ENCODE measurements around the gene PDYN.

Gene PDYN

DNA sequence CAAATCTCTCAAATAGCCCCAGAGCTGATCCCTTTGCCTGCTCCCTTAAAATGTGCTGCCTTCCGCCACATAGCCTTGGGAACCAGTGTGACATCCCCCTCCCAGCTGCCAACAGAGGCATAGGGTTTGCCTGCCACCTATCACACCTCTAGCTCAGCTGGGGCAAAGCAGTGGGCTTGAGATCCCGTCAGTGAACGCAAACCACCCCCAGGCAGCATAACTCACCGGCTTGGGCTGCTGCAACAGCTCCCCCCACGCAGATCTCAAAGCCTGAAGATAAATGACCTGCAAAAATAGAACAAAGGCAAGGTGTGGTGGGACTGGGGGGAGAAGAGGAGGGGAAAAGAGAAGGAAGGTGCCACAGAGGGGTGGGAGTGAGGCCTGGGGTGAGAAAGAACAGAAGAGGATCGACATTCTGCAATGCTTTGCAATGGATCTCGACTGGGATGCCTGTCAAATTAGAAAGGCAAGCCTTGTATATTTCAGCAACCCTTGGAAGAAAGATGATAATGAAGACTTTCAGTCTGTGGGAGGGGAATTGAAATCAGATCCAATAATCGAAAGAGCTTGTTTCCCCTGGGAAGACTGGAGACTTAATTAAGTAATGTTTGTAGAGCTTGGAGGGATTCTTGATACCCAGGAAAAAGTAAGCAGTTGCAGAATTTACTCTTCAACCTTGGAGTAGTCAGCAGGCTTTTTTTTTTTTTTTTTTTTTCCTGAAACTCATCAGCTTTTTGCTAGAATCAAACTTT lies 1.3 kb downstream of the PDYN start:
- DNase-seq = no peak
- no peaks in the 10 kb centered on the region for H3K4me1 ChIP-seq (ENCODE audit: control insufficient read depth, low read depth, low read length)
- no peak overlapping the region for H3K23ac ChIP-seq (ENCODE audit: low read length)
- H2BK120ac ChIP-seq (ENCODE audit: low read depth, low read length) = no peak overlapping the region
- H4K5ac ChIP-seq (ENCODE audit: low read length) = no peak overlapping the region
- no peak overlapping the region for H3K9ac ChIP-seq (ENCODE audit: low read length)
- no peak overlapping the region for H4K8ac ChIP-seq (ENCODE audit: low read depth, low read length)
- H3K27me3 ChIP-seq (ENCODE audit: insufficient read depth, low read length, poor library complexity) = no peaks in the 10 kb centered on the region
- no peak overlapping the region for H3K4me3 ChIP-seq (ENCODE audit: low read length)
- no peaks in the 10 kb centered on the region for H3K79me2 ChIP-seq (ENCODE audit: control insufficient read depth, insufficient read depth, low read length)
- H3K36me3 ChIP-seq (ENCODE audit: control insufficient read depth, insufficient read depth, low read length) = no peaks in the 10 kb centered on the region
- WGBS (ENCODE audit: extremely low coverage, insufficient coverage, low lambda C conversion rate) = no CpG with 5 or more reads among the region's 8 CpGs
- no peak overlapping the region for H3K27ac ChIP-seq (ENCODE audit: low read depth, low read length)
- no peak overlapping the region for H3K4ac ChIP-seq (ENCODE audit: low read depth, low read length)
- H2BK15ac ChIP-seq (replicated peaks; ENCODE audit: low read depth) = no peak overlapping the region
- no peak overlapping the region for H2AK5ac ChIP-seq (ENCODE audit: low read length)
- H3K18ac ChIP-seq (ENCODE audit: low read length) = no peak overlapping the region
- H3K56ac ChIP-seq (ENCODE audit: low read length) = no peak overlapping the region
- no peak overlapping the region for H3K4me2 ChIP-seq (ENCODE audit: low read length)
- H3K79me1 ChIP-seq (ENCODE audit: low read length) = no peaks in the 10 kb centered on the region
- no peak overlapping the region for H2BK5ac ChIP-seq (ENCODE audit: low read length)

- H3K27me3 ChIP-seq (ENCODE audit: insufficient read depth, low read length, poor library complexity) = no peaks in the 10 kb centered on the region
- no peak overlapping the region for H3K56ac ChIP-seq (ENCODE audit: low read length)
- no peak overlapping the region for H4K8ac ChIP-seq (ENCODE audit: low read depth, low read length)
- no peak for DNase-seq
- no peak overlapping the region for H3K27ac ChIP-seq (ENCODE audit: low read depth, low read length)
- no peaks in the 10 kb centered on the region for H3K79me2 ChIP-seq (ENCODE audit: control insufficient read depth, insufficient read depth, low read length)
- H3K9ac ChIP-seq (ENCODE audit: low read length) = no peak overlapping the region
- H4K5ac ChIP-seq (ENCODE audit: low read length) = no peak overlapping the region
- no peak overlapping the region for H2BK15ac ChIP-seq (replicated peaks; ENCODE audit: low read depth)
- H3K4ac ChIP-seq (ENCODE audit: low read depth, low read length) = no peak overlapping the region
- H3K4me2 ChIP-seq (ENCODE audit: low read length) = no peak overlapping the region
- no peaks in the 10 kb centered on the region for H3K36me3 ChIP-seq (ENCODE audit: control insufficient read depth, insufficient read depth, low read length)
- no peak overlapping the region for H3K18ac ChIP-seq (ENCODE audit: low read length)
- no peaks in the 10 kb centered on the region for H3K4me1 ChIP-seq (ENCODE audit: control insufficient read depth, low read depth, low read length)
- no peaks in the 10 kb centered on the region for H3K79me1 ChIP-seq (ENCODE audit: low read length)
- H2AK5ac ChIP-seq (ENCODE audit: low read length) = no peak overlapping the region
- H2BK120ac ChIP-seq (ENCODE audit: low read depth, low read length) = no peak overlapping the region
- H2BK5ac ChIP-seq (ENCODE audit: low read length) = no peak overlapping the region
- no peak overlapping the region for H3K4me3 ChIP-seq (ENCODE audit: low read length)
- H3K23ac ChIP-seq (ENCODE audit: low read length) = no peak overlapping the region
- WGBS (ENCODE audit: extremely low coverage, insufficient coverage, low lambda C conversion rate) = no CpG with 5 or more reads among the region's 3 CpGs
Observed at GRCh38 chr20:1987826-1988225, 6.0 kb downstream of the PDYN start.

DNA sequence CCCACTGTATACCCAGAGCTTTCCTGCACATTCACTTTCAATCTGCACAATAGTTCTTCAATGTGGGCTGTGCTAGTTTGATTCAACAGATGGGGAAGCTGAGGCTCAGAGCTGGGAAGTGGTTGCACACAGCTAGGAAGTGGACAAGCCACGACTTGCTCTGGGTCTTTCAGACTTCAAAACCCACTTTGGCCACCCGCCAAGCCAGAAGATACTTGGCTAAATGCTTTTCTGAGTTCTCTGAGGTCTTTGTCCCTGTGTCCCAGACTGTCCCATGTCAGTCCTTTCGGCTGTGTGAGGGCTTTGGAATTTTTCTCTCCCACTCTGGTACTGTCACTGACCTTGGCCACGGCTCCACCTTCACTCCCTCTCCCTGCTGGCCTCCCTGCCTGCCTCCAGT lies 10.6 kb downstream of the PDYN start:
- H2BK5ac ChIP-seq (ENCODE audit: low read length) = no peak overlapping the region
- H3K4ac ChIP-seq (ENCODE audit: low read depth, low read length) = no peak overlapping the region
- H2AK5ac ChIP-seq (ENCODE audit: low read length) = no peak overlapping the region
- no peak overlapping the region for H3K4me3 ChIP-seq (ENCODE audit: low read length)
- no peak overlapping the region for H3K27ac ChIP-seq (ENCODE audit: low read depth, low read length)
- H3K56ac ChIP-seq (ENCODE audit: low read length) = no peak overlapping the region
- no peak overlapping the region for H4K8ac ChIP-seq (ENCODE audit: low read depth, low read length)
- WGBS (ENCODE audit: extremely low coverage, insufficient coverage, low lambda C conversion rate) = no CpG with 5 or more reads among the region's 4 CpGs
- H3K4me2 ChIP-seq (ENCODE audit: low read length) = no peak overlapping the region
- H2BK15ac ChIP-seq (replicated peaks; ENCODE audit: low read depth) = no peak overlapping the region
- no peaks in the 10 kb centered on the region for H3K27me3 ChIP-seq (ENCODE audit: insufficient read depth, low read length, poor library complexity)
- H3K23ac ChIP-seq (ENCODE audit: low read length) = no peak overlapping the region
- H3K36me3 ChIP-seq (ENCODE audit: control insufficient read depth, insufficient read depth, low read length) = no peaks in the 10 kb centered on the region
- H3K79me2 ChIP-seq (ENCODE audit: control insufficient read depth, insufficient read depth, low read length) = no peaks in the 10 kb centered on the region
- H3K18ac ChIP-seq (ENCODE audit: low read length) = no peak overlapping the region
- no peaks in the 10 kb centered on the region for H3K79me1 ChIP-seq (ENCODE audit: low read length)
- DNase-seq = no peak
- H4K5ac ChIP-seq (ENCODE audit: low read length) = no peak overlapping the region
- no peak overlapping the region for H2BK120ac ChIP-seq (ENCODE audit: low read depth, low read length)
- no peak overlapping the region for H3K9ac ChIP-seq (ENCODE audit: low read length)
- H3K4me1 ChIP-seq (ENCODE audit: control insufficient read depth, low read depth, low read length) = no peaks in the 10 kb centered on the region

DNA sequence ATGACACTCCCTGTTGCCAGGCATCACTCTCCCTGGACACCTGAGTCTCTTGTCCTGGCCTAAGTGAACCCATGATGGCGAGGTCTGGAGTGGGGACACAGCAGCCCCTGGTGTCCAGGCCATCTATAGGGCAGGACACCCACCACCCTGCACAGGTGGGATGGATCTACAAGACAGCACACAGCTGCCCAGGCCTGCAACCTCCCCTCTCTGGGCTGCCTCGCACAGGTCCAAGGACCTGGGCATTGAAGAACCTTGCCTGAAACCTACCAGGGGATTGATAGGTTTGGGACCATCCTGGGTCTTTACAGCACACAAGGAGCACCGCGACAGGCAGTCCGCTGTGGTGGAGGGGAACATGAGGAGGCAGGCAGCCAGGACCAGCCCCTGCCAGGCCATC lies 11.2 kb downstream of the PDYN start:
- Histone ChIP-seq H3K79me1 (ENCODE audit: low read length) (no peaks in the 10 kb centered on the region), H3K4me2 (ENCODE audit: low read length) (no peak overlapping the region), H4K5ac (ENCODE audit: low read length) (no peak overlapping the region), H3K18ac (ENCODE audit: low read length) (no peak overlapping the region), H3K4me3 (ENCODE audit: low read length) (no peak overlapping the region), H3K36me3 (ENCODE audit: control insufficient read depth, insufficient read depth, low read length) (no peaks in the 10 kb centered on the region), H2BK5ac (ENCODE audit: low read length) (no peak overlapping the region), H3K27me3 (ENCODE audit: insufficient read depth, low read length, poor library complexity) (no peaks in the 10 kb centered on the region), H2BK15ac (replicated peaks; ENCODE audit: low read depth) (no peak overlapping the region), H2BK120ac (ENCODE audit: low read depth, low read length) (no peak overlapping the region), H3K9ac (ENCODE audit: low read length) (no peak overlapping the region), H4K8ac (ENCODE audit: low read depth, low read length) (no peak overlapping the region), H3K4ac (ENCODE audit: low read depth, low read length) (no peak overlapping the region), H2AK5ac (ENCODE audit: low read length) (no peak overlapping the region), H3K23ac (ENCODE audit: low read length) (no peak overlapping the region), H3K27ac (ENCODE audit: low read depth, low read length) (no peak overlapping the region), H3K56ac (ENCODE audit: low read length) (no peak overlapping the region), H3K79me2 (ENCODE audit: control insufficient read depth, insufficient read depth, low read length) (no peaks in the 10 kb centered on the region), H3K4me1 (ENCODE audit: control insufficient read depth, low read depth, low read length) (no peaks in the 10 kb centered on the region)
- DNase-seq = no peak
- WGBS (ENCODE audit: extremely low coverage, insufficient coverage, low lambda C conversion rate) = no CpG with 5 or more reads among the region's 5 CpGs

GRCh38 chr20:1979106-1979778 lies 14.6 kb downstream of the PDYN start:
- WGBS (ENCODE audit: extremely low coverage, insufficient coverage, low lambda C conversion rate) = no CpG with 5 or more reads among the region's 3 CpGs

More at GRCh38 chr20:1979106-1979778, 14.6 kb downstream of the PDYN start:
- Histone ChIP-seq H2AK5ac (ENCODE audit: low read length) (no peak overlapping the region), H3K36me3 (ENCODE audit: control insufficient read depth, insufficient read depth, low read length) (no peaks in the 10 kb centered on the region), H3K27ac (ENCODE audit: low read depth, low read length) (no peak overlapping the region), H3K27me3 (ENCODE audit: insufficient read depth, low read length, poor library complexity) (no peaks in the 10 kb centered on the region), H3K4me2 (ENCODE audit: low read length) (no peak overlapping the region), H4K5ac (ENCODE audit: low read length) (no peak overlapping the region), H2BK15ac (replicated peaks; ENCODE audit: low read depth) (no peak overlapping the region), H3K4me1 (ENCODE audit: control insufficient read depth, low read depth, low read length) (no peaks in the 10 kb centered on the region), H4K8ac (ENCODE audit: low read depth, low read length) (no peak overlapping the region), H3K4ac (ENCODE audit: low read depth, low read length) (no peak overlapping the region), H3K18ac (ENCODE audit: low read length) (no peak overlapping the region), H3K56ac (ENCODE audit: low read length) (no peak overlapping the region), H2BK120ac (ENCODE audit: low read depth, low read length) (no peak overlapping the region), H3K23ac (ENCODE audit: low read length) (no peak overlapping the region), H3K4me3 (ENCODE audit: low read length) (no peak overlapping the region), H3K79me1 (ENCODE audit: low read length) (no peaks in the 10 kb centered on the region), H3K79me2 (ENCODE audit: control insufficient read depth, insufficient read depth, low read length) (no peaks in the 10 kb centered on the region), H2BK5ac (ENCODE audit: low read length) (no peak overlapping the region), H3K9ac (ENCODE audit: low read length) (no peak overlapping the region)
- no peak for DNase-seq

Measured in mesendoderm (in vitro differentiated cells).